Transverse colon (tissue), 3 donors: ENCODE results near the gene CEP83.

Experiments
- CTCF ChIP-seq, 5 experiments: fragments of 200-600 bp in 3 of 5; fragments of 450-650 bp in 2 of 5; sonication (generic) in 3 of 5; IDR thresholded peaks; 1 replicate in 2 of 5; 2 replicates in 3 of 5; pipeline ENCODE4 v1.5.1; 2016 to 2017; ENCODE audit warnings: antibody characterized with exemption in 5 of 5, inconsistent platforms in 3 of 5, mild to moderate bottlenecking in 2 of 5, moderate library complexity in 1 of 5
- POLR2A ChIP-seq: fragments of 450-650 bp; IDR thresholded peaks from one replicate; pipeline ENCODE4 v1.6.1; 2016; ENCODE audit warnings: antibody characterized with exemption, mild to moderate bottlenecking, moderate library complexity

- TF ChIP-seq CTCF (IDR thresholded peaks at IDR 0.05) (no peak), POLR2A (no peak)
Observed at GRCh38 chr12:94264736-94265485, 194.8 kb downstream of the CEP83 start.
